Choroid plexus epithelial cell (primary cell): ENCODE data around the gene CACNA2D3.

Experiments
- DNase-seq: peaks from one replicate; pipeline ENCODE4 v3.0.0-alpha.2; 2010; ENCODE audit warnings: low read depth
- H3K4me3 ChIP-seq: 2 replicates; pipeline ENCODE4 v1.5.1; 2011; ENCODE audit warnings: low read depth, mild to moderate bottlenecking, control low read depth, low read length, moderate library complexity
- TF ChIP-seq, protein P1 (sequence below): conservative IDR thresholded peaks from 2 replicates; pipeline ENCODE4 v1.5.1; 2011; ENCODE audit warnings: low read depth, mild to moderate bottlenecking, control low read depth, inconsistent platforms, low read length, moderate library complexity

CACNA2D3 gene

DNA sequence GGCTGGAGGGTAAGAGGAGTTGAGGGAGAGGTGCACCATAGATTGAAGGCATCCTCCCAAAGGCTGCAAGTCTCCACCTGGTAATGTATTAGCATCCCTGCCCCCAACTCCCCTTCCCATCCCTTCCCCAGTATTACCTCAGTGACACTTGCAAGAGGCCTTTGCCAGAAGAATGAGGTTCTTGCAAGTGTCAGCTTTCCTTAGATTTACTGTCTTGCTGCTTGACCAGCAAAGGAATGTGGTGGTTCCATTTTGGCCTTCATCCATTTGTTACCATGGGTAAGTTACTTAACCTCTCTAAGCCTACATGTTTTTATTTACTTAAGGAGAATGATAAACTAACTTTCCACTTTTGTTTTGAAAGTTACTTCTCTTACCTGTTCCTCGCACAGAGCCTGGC lies 696.6 kb downstream of the CACNA2D3 start:
- DNase-seq, result no peak
- TF ChIP-seq, protein P1, sequence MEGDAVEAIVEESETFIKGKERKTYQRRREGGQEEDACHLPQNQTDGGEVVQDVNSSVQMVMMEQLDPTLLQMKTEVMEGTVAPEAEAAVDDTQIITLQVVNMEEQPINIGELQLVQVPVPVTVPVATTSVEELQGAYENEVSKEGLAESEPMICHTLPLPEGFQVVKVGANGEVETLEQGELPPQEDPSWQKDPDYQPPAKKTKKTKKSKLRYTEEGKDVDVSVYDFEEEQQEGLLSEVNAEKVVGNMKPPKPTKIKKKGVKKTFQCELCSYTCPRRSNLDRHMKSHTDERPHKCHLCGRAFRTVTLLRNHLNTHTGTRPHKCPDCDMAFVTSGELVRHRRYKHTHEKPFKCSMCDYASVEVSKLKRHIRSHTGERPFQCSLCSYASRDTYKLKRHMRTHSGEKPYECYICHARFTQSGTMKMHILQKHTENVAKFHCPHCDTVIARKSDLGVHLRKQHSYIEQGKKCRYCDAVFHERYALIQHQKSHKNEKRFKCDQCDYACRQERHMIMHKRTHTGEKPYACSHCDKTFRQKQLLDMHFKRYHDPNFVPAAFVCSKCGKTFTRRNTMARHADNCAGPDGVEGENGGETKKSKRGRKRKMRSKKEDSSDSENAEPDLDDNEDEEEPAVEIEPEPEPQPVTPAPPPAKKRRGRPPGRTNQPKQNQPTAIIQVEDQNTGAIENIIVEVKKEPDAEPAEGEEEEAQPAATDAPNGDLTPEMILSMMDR, result no peak
- H3K4me3 ChIP-seq, result no peak overlapping the region

DNA sequence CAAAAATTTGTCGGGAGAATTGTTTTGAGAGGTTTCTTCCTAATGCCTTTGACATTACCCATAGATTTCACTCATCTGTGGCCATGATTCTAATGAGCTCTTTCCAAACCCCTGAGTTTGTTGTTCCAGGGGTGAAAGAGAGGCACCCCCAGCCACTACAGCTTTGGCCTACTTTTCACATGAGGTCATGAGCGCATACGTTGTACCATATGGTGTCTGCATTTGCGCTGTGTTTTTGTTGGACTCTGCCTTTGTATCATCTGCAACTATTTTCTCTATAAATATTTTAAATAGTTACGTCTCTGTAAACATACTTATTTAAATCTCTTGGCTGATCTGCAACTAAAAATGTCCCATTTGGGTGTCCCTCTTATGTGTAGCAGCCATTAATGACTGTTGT lies 697.6 kb downstream of the CACNA2D3 start:
- DNase-seq, result peak; percentile 15
- H3K4me3 ChIP-seq, result no peak overlapping the region
- TF ChIP-seq, protein P1, result no peak

DNA sequence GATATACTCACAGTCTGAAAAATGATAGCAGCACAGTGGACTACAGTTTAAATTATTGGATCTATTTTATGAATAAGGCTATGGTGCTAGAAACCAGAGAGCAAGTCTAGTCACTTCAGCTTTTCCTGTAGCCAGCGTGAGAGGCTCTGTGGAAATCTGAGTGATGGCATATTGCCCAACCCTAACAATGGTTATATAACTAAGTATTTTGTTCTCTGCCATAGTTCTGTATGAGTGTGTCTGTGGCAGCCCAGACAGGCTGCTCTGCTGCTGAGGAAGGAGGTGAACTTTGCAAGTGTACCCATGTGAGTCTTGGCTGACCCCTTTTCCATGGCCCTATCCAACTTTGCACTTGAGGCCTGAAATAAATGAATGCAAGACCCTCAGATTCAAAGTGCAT lies 699.9 kb downstream of the CACNA2D3 start:
- peak; percentile 57 for DNase-seq
- TF ChIP-seq, protein P1, result no peak
- no peak overlapping the region for H3K4me3 ChIP-seq

DNA sequence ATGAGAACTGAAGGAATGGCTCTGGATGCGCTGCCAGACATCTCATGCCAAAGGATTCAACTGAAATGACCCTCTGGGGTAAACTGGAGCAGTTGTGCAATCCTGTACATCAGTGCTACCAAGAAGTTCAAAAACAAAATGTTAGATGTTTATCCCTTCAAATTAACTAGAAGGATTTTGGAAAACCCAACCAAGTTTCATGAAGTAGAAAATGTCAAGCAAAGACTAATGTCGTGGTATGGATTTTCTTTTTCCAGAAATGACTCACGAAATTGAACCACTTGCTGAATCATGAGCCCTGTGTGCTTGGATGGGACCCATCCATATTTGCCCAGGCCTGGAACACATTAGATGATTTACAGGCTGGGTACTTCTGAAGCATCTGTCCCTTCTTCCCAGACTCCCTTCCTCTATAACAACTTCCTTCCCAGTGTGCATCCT lies 703.9 kb downstream of the CACNA2D3 start:
- no peak overlapping the region for H3K4me3 ChIP-seq
- no peak for DNase-seq
- TF ChIP-seq, protein P1, result no peak

DNA sequence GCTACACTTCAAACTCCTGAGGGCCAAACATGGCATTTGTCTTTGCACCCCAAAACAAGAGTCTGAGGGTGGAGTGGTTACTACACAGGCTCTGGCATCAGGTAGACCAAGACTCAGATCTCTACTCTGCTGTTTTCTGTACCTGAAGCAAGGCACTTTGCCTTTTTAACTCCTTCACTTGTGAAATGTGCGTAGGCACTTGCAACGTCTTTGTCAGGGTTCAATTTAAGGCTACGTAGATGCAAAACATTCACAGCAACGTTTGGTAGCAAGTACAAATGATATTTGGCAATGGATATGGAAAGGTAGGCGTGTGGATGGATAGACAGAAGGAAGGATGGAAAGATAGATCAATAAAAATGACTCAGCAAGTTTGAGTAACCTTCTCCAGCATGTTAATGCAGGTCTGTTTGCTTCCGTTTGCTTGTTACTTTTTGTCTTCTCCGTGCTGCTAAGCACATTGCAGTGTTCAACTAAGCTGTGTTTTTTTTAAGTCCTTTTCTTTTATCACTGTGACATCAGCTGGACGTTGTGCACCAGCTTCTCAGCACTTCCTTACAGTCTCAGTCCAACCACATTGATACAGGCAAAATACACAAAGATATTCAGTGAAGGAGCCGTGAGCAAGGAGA lies 704.8 kb downstream of the CACNA2D3 start:
- no peak for DNase-seq
- TF ChIP-seq, protein P1, result no peak
- H3K4me3 ChIP-seq, result no peak overlapping the region

DNA sequence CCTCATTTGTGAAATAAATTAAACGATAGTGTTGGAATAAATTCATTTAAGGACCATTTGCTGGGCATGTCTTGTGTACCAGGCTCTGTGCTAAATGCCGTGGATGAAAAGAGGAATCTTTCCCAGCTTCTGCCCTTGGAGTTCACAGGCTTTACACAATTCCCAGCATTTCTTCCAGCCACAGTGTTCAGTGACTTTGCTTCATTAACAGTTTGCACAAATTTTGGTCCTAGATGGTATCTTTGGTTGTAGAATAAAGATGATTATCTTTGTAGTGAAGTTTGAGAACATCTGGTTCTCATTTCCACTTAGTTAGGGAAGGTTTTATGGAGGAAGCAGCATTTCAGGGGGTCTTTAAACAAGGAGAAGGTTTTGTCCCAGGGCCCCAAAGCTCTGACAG lies 705.4 kb downstream of the CACNA2D3 start:
- TF ChIP-seq, protein P1, result no peak
- H3K4me3 ChIP-seq, result no peak overlapping the region
- no peak for DNase-seq

DNA sequence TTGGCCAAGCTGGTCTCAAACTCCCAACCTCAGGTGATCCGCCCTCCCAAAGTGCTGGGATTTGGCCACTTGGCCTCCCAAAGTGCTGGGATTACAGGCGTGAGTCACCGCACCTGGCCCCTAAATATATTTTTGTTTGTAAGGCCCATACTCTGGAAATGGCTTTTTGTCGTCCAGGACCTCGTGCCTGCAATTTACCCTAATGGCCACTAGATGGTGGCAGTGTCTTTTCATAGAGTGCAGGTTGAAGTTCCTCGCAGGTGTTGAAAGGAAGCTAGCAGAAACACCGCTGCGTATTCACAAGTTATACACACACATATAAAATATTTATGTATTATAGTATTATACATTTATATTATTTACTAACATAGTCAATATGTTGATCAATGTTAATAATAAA lies 708.3 kb downstream of the CACNA2D3 start:
- DNase-seq, result peak; percentile 56
- TF ChIP-seq, protein P1, result peak; percentile 81

More for the DNA sequence above, 708.3 kb downstream of the CACNA2D3 start:
- no peak overlapping the region for H3K4me3 ChIP-seq
